Measurements from ENCODE around the gene TIMP2. TPM values are rescaled to one million over a fixed set of nuclear protein-coding genes. Genes with fewer than 3 reads are reported as not detected.
A peak's percentile ranks its signal among the peaks of the same experiment; 100 is the strongest.

Gene TIMP2
- total and polyA plus RNA-seq, 2 of the 13 experiments (the other 11 are each of a cell fraction or from before 2014, with no cell fraction given) = 3.8 to 8.5 TPM

DNA sequence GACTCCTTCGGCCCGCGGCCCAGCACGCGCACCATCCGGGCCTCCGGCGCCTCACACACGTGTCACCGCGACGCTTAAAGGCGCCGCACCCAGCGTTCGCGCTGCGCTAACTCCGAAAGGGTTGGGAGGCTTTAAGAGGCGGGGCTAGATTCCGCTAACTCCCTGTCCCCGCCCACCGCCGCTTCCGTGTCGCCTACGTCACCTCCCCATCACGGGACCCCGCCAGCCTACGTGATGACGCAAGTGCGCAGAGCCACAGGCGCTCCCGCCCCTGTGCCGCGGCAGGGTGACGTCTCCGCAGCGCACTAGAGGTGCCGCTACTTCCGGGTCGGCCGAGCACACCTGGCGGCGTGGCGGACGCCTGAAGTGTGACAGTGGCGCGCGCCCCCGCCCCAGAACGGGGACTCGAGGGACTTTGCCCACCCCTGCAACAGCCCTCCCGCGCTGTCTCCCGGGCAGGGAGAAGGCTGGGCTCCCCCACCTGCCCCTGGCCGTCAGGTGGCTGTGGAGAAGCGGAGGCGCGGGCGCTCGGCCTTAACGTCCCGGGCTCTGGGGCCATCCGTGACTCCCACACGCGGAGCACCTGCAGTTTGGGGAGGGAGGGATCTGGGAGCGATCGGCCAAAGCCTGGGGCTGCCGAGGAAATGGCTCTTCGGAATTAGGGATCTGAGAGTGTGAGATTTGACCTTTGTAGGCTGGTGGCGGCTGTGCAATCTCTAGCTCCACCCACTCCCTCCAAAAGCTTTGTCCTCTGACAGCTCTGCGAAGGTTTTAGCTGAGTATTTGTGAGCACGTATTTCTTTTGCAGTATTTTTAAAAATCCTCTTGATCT, 84.2 kb downstream of the TIMP2 start, which contains the start of gene USP36 (continued):
- TF ChIP-seq, protein P1, sequence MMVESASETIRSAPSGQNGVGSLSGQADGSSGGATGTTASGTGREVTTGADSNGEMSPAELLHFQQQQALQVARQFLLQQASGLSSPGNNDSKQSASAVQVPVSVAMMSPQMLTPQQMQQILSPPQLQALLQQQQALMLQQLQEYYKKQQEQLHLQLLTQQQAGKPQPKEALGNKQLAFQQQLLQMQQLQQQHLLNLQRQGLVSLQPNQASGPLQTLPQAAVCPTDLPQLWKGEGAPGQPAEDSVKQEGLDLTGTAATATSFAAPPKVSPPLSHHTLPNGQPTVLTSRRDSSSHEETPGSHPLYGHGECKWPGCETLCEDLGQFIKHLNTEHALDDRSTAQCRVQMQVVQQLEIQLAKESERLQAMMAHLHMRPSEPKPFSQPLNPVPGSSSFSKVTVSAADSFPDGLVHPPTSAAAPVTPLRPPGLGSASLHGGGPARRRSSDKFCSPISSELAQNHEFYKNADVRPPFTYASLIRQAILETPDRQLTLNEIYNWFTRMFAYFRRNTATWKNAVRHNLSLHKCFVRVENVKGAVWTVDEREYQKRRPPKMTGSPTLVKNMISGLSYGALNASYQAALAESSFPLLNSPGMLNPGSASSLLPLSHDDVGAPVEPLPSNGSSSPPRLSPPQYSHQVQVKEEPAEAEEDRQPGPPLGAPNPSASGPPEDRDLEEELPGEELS (CRISPR knock-in tag; IDR thresholded peaks at IDR 0.05) = peak; percentile 79
- peak; percentile 57; the same call in 1 of the 2 replicates for TF ChIP-seq ZNF460 (CRISPR knock-in tag; IDR thresholded peaks at IDR 0.05; ENCODE audit: borderline replicate concordance)
- no peak for TF ChIP-seq ZNF879 (CRISPR knock-in tag; IDR thresholded peaks at IDR 0.05)
- no peak for TF ChIP-seq CHD2 (IDR thresholded peaks at IDR 0.05; ENCODE audit: low read depth, low read length)
- TF ChIP-seq, protein P2, sequence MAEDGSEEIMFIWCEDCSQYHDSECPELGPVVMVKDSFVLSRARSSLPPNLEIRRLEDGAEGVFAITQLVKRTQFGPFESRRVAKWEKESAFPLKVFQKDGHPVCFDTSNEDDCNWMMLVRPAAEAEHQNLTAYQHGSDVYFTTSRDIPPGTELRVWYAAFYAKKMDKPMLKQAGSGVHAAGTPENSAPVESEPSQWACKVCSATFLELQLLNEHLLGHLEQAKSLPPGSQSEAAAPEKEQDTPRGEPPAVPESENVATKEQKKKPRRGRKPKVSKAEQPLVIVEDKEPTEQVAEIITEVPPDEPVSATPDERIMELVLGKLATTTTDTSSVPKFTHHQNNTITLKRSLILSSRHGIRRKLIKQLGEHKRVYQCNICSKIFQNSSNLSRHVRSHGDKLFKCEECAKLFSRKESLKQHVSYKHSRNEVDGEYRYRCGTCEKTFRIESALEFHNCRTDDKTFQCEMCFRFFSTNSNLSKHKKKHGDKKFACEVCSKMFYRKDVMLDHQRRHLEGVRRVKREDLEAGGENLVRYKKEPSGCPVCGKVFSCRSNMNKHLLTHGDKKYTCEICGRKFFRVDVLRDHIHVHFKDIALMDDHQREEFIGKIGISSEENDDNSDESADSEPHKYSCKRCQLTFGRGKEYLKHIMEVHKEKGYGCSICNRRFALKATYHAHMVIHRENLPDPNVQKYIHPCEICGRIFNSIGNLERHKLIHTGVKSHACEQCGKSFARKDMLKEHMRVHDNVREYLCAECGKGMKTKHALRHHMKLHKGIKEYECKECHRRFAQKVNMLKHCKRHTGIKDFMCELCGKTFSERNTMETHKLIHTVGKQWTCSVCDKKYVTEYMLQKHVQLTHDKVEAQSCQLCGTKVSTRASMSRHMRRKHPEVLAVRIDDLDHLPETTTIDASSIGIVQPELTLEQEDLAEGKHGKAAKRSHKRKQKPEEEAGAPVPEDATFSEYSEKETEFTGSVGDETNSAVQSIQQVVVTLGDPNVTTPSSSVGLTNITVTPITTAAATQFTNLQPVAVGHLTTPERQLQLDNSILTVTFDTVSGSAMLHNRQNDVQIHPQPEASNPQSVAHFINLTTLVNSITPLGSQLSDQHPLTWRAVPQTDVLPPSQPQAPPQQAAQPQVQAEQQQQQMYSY (CRISPR knock-in tag; IDR thresholded peaks at IDR 0.05) = no peak
- peak; percentile 87; the same call in 1 of the 2 replicates for TF ChIP-seq ZNF160 (CRISPR knock-in tag; IDR thresholded peaks at IDR 0.05)
- TF ChIP-seq, protein P3, sequence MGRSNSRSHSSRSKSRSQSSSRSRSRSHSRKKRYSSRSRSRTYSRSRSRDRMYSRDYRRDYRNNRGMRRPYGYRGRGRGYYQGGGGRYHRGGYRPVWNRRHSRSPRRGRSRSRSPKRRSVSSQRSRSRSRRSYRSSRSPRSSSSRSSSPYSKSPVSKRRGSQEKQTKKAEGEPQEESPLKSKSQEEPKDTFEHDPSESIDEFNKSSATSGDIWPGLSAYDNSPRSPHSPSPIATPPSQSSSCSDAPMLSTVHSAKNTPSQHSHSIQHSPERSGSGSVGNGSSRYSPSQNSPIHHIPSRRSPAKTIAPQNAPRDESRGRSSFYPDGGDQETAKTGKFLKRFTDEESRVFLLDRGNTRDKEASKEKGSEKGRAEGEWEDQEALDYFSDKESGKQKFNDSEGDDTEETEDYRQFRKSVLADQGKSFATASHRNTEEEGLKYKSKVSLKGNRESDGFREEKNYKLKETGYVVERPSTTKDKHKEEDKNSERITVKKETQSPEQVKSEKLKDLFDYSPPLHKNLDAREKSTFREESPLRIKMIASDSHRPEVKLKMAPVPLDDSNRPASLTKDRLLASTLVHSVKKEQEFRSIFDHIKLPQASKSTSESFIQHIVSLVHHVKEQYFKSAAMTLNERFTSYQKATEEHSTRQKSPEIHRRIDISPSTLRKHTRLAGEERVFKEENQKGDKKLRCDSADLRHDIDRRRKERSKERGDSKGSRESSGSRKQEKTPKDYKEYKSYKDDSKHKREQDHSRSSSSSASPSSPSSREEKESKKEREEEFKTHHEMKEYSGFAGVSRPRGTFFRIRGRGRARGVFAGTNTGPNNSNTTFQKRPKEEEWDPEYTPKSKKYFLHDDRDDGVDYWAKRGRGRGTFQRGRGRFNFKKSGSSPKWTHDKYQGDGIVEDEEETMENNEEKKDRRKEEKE (IDR thresholded peaks at IDR 0.05) = no peak
- 0 out of 2 replicates have a peak, but pooled peaks have one; percentile 16 for TF ChIP-seq LCORL (IDR thresholded peaks at IDR 0.05)
- peak; percentile 99 for TF ChIP-seq LCORL (CRISPR knock-in tag; IDR thresholded peaks at IDR 0.05)
- TF ChIP-seq SSRP1 (CRISPR knock-in tag; IDR thresholded peaks at IDR 0.05) = no peak
- no peak; the same call in 1 of the 2 replicates for TF ChIP-seq ZNF12 (CRISPR knock-in tag; IDR thresholded peaks at IDR 0.05)
- TF ChIP-seq ZNF121 (CRISPR knock-in tag; IDR thresholded peaks at IDR 0.05) = peak; percentile 86
- TF ChIP-seq ZFP36L1 (CRISPR knock-in tag; IDR thresholded peaks at IDR 0.05) = no peak
- TF ChIP-seq, protein P4, sequence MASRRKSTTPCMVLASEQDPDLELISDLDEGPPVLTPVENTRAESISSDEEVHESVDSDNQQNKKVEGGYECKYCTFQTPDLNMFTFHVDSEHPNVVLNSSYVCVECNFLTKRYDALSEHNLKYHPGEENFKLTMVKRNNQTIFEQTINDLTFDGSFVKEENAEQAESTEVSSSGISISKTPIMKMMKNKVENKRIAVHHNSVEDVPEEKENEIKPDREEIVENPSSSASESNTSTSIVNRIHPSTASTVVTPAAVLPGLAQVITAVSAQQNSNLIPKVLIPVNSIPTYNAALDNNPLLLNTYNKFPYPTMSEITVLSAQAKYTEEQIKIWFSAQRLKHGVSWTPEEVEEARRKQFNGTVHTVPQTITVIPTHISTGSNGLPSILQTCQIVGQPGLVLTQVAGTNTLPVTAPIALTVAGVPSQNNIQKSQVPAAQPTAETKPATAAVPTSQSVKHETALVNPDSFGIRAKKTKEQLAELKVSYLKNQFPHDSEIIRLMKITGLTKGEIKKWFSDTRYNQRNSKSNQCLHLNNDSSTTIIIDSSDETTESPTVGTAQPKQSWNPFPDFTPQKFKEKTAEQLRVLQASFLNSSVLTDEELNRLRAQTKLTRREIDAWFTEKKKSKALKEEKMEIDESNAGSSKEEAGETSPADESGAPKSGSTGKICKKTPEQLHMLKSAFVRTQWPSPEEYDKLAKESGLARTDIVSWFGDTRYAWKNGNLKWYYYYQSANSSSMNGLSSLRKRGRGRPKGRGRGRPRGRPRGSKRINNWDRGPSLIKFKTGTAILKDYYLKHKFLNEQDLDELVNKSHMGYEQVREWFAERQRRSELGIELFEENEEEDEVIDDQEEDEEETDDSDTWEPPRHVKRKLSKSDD (CRISPR knock-in tag; IDR thresholded peaks at IDR 0.05; ENCODE audit: low read depth) = peak; percentile 100
- TF ChIP-seq TP53 (CRISPR knock-in tag; conservative IDR thresholded peaks at IDR 0.05) = no peak; the same call in 1 of the 2 replicates
- TF ChIP-seq MBD4 (IDR thresholded peaks at IDR 0.05; ENCODE audit: borderline replicate concordance, low read length) = no peak
